GM21723 (cell line): Measurements from ENCODE around the gene CYP4F22.
"Not testable (repeated sequence)": the region's sequence is repeated elsewhere in the genome, so short reads cannot be mapped to it uniquely, and the experiment has no call there.

ENCODE experiments used
- ATAC-seq: cut with Tn5 transposase; IDR thresholded peaks from one replicate; pipeline ENCODE4 v1.9.1; 2021; ENCODE audit warnings: mild to moderate bottlenecking, moderate library complexity; ENCODE audit not compliant: unreplicated experiment

The CYP4F22 gene

DNA sequence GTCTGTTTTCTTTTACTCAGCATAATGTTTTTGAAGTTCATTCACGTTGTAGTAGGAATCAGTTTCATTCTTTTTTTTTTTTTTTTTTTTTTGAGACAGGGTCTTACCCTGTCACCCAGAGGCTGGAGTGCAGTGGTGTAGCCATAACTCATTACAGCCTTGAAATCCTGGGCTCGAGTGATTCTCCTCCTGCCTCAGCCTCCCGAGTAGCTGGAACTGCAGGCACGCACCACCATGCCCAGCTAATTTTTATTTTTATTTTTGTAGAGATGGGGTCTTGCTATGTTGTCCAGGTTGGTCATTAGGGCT is 25.2 kb downstream of the CYP4F22 start:
- ATAC-seq, result not testable (repeated sequence)

DNA sequence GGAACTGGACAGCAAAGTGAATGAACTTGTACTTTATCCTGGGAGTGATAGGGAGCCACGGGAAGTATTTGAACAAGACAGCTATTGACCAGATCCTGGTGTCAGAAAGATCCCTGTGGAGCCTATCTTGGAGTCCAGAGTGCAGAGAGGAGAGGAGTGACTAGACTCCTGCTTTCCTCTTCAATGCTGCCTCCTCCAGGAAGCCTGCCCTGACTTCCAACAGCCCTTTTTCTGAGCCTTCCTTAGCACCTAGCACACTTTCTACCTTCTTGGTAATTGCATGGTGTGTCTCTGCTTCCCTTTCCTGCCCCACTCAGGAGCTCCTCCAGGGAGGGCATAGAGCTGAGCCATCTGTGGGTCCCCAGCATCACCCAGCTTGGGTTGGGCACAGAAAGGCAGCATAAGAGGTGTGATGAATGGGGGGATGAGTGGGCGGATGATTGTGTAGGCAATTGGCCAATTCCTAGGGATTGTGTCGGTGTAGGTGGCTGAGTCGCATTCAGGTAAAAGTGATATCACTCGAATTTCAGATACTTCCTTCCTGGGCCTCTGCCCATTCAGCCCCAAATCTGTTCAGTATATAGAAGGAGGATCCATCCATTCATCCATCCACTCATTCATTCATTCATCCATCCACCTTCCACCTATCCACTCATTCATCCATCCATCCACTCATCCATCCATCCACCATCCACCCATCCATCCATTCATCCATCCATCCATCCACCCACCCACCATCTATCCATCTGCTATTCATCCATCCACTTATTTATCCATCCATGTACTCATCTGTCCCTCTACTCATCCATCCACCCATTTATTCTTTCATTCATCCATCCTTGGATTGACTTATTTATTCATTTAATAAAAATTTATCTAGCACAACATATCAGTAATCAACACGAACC is 26.9 kb downstream of the CYP4F22 start:
- no peak for ATAC-seq

DNA sequence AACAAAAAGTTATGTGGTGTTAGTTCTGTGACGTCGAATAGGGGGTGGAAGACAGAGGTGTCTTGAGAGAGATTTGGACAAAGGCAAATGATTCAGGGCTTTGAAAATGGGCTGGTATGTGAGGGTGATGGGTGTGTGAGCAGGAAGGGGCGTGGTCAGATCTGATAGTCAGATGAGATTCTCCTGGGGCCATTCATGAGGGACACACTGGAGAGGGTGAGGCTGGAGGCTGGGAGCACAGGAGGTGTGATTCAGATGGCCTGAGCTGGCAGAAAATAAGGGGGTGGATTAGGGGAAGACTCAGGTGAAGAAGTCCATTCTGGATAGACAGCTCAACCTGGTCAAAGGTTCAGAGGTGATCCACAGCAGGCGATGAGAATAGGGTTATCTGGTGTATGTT is 28.0 kb downstream of the CYP4F22 start:
- no peak for ATAC-seq

DNA sequence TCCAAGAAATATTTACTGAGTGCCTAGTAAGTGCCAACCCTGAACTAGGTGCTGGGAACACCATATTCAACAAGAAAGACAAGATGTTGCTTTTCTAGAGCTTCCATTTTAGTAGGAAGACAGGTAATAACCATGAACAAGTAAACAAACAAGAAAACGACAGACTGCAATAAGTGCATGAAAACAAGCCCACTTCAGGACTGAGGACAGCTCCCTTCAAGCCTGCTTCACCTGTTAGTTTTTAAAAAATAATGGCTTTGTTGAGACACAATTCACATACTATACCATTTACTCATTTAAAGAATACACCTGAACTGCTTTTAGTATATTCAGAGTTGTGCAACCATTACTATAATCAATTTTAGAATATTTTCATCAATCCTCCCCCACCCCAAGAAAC is 30.4 kb downstream of the CYP4F22 start:
- no peak for ATAC-seq

DNA sequence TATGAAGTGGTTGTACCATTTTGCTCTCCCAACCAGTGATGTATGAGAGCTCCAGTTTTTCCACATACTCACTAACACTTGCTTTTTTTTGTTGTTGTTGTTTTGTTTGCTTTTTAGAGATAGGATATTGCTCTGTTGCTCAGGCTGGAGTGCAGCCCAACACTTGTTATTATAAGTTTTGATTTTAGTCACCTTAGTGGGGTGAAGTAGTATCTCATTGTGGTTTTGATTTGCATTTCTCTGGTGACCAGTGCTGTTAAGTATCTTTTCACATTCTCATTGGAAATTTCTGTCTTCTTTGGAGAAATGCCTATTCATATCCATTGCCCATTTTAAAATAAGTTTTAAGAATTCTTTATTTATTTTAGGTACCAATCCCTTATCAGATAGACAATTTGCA is 31.3 kb downstream of the CYP4F22 start:
- ATAC-seq, result no peak

DNA sequence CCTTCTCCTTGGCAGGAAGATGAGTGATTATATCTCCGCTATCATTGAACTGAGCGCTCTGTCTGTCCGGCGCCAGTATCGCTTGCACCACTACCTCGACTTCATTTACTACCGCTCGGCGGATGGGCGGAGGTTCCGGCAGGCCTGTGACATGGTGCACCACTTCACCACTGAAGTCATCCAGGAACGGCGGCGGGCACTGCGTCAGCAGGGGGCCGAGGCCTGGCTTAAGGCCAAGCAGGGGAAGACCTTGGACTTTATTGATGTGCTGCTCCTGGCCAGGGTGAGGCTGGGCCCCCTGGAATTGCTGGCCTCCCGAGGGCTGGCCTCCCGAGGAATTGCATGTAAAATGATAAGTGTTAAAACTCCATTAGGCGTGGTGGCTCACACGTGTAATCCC is 32.1 kb downstream of the CYP4F22 start:
- ATAC-seq, result no peak

DNA sequence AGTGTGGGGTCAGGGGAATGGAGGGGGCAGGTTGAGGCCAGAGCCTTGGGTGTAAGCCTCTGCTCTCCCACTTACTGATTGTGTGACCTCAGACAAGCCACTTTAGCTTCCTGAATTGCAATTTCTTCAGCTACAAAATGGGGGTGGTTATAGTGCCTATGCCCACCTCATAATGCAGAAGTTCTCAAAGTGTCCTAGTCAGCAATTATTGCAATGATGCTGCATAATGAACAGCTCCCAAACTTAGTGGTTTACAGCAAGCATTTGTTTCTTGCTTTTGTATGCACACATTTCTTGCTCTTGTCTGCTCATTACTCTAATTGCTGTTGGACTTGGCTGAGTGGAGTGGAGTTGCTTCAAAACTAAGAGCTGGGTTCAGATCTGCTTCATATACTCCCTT is 36.0 kb downstream of the CYP4F22 start:
- ATAC-seq, result no peak

DNA sequence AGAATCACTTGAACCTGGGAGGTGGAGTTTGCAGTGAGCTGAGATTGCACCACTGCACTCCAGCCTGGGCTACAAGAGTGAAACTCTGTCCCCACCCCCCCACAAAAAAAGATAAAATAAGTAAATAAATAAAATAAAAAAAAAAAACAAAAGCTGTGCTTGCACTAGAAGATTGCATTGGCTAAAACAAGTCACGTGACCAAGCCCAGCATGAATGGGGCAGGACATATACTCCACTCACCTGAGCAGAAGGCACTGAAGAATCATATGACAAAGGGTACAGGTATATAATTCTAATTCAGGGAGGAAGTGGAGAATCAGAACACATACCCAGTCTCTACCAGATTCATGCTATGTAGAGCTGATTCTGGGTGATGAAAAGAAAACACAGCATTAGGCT is 36.6 kb downstream of the CYP4F22 start:
- no peak for ATAC-seq

DNA sequence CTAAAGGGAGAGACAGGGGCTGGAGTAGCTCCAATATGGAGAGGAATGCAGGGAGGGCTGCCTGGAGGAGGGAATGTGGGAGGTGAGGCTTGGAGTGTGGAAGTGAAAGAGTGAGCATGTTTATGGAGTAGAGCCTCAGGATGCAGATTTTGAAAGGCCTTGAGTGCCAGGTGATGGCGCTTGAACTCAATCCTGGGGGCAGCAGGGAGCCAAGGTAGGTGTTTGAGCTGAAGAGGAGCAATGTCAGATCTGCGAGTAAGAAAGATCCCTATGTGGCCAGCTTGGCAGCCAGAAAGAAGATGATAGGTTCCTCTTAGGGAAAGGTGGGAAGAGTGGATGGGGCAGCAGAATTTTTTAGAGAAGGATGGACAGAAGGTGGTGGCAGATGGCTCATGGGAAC is 40.3 kb downstream of the CYP4F22 start:
- no peak for ATAC-seq

DNA sequence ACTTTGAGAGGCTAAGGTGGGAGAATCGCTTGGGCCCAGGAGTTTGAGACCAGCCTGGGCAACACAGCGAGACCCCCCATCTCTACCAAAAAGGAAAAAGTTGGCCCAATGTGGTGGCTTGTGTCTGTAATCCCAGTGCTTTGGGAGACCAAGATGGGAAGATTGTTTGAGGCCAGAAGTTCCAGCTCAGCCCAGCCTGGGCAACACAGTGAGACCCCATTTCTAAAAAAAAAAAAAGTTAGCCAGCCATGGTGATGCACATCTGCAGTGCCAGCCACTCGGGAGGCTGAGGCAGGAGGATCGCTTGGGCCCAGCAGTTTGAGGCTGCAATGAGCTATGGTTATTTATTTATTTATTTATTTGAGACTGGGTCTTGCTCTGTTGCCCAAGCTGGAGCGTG is 41.3 kb downstream of the CYP4F22 start:
- no peak for ATAC-seq

DNA sequence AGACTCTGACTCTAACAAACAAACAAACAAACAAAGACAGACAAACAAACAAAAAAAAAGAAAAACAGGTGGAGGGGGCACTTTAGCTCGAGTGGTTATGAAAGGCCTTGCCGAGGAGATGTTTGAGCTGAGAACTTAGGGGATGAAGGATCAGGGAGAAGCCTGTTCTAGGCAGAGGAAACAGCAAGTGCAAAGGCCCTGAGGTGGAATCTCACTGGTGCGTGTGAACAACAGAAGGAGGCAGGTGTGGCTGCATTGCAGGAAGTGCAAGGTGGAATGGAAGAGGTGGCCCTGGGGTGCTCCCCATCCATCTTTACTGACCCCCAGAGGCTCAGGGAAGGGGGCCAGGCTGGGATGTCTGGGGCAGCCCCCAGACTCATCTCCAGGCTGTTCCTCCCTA is 41.9 kb downstream of the CYP4F22 start:
- ATAC-seq, result no peak

DNA sequence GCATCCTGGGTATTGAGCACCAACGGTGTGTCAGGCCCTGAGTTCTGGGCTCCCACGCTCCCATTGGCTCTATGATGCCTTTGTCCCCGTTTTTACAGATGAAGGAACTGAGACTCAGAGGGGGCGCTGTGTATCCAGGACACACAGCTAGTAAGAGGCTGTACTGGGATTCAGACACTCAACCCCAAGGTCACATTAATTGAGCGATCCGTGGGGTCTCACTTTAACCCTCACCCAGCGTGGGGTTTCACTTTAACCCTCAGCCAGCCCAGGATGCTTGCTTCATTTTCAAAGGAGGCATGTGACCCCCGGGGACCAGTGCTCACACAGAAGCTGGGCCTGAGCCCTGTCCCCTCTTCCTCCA is 42.6 kb downstream of the CYP4F22 start:
- no peak for ATAC-seq

DNA sequence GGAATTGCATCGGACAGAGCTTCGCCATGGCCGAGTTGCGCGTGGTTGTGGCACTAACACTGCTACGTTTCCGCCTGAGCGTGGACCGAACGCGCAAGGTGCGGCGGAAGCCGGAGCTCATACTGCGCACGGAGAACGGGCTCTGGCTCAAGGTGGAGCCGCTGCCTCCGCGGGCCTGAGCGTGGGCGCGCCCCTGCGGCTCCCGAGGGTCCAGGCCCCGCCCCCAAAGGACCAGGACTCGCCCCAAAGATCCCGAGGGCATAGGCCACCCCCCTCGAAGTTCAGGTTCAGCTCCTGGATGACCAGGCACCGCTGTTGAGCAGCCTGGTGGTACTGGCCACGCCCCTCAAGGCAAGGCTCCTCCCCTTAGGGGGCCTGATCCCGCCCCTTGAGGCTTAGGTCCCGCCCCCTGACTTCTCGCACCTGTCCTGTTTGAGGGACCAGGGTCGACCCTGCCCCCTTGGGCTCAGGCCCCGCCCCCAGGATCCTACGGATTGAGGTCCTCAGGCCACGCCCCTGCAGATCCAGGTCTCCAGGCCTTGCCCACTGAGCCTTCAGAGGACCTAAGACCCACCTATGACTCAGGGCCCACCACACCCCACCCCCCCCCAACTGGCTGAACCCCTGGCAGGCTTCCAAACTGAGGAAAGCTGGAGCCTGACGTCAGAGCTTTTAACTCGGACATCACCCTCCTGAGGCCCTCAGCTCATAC is 43.1 kb downstream of the CYP4F22 start:
- ATAC-seq, result no peak

DNA sequence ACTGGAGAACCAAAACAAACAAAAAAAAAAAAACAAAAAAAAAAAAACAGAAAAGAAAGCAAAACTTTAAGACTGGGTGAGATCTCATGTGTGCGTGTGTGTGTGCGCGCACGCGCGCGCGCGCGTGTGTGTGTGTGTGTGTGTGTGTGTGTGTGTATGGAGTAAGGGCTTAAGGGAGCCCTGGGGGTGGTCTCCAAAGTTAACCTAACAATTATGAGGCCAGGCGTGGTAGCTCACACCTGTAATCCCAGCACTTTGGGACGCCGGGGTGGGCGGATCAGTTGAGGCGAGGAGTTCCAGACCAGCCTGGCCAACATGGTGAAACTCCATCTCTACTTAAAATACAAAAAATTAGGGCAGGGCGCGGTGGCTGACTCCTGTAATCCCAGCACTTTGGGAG is 46.7 kb downstream of the CYP4F22 start:
- no peak for ATAC-seq

DNA sequence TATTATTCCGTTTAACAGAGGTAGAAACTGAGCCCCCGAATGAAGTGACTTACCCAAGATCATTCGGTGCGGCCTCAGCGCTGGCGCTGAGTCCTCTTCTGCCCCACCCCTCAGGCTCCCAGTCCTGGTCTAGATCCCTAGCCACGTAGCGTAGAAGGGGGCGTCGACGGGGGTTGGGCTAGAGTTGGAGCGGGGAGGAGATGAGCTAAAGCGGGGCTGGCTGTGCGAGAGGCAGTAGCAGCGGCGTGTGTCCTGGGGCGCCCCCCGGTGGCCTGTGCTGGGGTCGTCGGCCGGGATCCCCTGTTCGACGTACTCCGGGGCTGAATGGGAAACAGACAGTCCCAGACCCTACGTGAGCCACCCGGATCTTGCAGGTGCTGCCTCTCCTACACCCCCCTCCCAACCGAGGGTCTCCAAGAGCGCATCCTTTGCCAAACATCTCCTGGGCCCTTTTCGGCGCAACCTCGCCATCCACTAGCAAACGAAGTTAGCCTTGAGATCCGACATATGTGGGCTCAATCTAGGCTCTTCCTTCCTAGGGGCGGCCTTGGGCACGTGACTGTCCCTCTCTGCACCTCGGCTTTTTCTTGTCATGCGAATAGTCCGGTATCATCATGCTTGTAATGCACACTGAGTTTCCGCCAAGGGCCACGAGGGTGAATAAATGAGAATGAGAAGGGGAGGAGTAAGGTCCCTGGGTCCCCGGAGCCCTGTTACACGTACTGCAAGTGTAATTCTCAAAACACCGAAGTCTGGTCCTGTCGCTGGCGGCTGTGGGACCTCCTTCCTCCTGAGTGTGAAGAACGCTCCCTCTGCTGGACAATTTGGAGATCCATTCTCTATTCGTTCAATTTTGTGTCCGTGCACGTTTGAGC is 47.7 kb downstream of the CYP4F22 start:
- peak; percentile 61 for ATAC-seq

DNA sequence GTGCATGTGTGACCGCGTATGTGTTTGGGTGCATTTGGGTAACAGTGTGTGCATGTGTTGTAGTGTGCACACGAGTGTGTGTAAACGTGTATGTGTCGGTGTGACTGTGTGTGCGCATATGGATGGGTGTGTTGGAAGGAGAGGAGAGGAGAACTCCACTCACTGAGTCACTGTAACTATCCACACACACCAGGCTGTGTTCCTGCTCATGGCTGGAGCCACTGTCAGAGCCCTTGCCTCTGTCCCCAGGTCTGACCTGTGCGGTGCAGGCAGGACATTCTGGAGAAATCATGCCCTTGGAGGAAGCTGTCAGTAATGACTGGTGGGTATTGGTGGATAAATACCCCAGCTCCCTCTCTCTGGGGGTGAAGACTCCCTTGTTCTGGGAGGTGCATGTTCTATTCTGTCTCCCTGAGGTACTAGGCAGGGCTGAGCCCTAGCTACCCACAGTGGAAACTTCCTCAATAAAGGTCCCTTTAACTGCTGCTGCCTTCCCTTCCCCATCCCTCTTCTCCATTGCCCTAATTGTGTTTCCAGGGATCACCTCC is 48.4 kb downstream of the CYP4F22 start:
- no peak for ATAC-seq

DNA sequence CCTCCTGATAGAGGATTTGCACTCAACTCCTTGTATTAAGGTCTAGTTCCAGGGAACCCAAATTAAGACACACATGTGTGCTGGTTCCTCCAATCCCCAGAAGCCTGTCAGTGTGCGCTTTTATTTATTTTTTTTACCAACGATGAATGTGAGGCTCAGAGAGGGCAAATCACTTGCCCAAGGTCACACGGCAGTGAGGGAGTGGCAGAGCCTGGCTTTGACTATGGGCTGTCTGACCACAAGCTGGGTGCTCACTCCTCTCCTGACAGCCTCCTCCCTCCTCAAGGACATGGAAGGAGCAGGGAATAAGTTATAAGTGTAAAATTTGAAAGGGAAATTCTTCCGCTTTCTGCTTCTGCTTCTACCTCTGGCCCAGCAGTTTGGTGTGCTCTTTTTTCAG is 48.9 kb downstream of the CYP4F22 start:
- no peak for ATAC-seq

DNA sequence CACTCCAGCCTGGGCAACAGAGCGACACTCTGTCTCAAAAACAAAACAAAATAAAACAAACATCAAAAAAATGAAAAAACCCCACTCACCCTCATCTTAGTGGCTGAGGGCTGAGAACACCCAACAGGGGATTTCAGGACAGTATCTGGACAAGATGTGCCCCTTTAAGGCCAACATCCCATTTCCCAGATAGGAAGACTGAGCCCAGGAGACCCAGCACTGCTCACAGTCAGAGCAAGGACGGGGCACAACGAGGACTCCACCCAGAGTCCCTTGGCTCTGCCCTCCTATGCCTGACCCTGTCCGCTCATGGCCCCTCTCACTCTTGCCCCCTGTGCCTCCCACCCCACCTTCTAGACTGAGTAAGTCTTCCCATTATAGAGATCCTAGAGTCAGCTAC is 53.8 kb downstream of the CYP4F22 start:
- no peak for ATAC-seq

DNA sequence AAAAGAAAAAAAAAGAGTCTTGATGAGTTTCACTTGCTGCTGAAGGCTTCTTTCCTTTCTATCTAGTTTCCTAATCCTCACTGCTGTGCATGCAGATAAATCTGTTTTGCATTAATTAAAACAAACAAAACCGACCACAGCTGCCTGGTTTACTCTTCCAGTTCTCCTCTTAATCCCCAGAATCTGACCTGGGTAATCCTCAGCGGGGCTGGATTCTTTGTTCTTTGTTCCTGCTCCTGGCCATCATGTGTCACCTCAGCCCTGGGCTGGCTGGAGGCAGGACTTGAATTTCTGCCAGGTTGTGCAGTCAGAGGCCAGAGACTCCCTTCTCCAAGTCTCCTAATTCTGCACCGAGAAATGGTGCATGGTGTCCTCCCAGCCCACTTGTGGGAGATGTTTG is 54.5 kb downstream of the CYP4F22 start:
- no peak for ATAC-seq

DNA sequence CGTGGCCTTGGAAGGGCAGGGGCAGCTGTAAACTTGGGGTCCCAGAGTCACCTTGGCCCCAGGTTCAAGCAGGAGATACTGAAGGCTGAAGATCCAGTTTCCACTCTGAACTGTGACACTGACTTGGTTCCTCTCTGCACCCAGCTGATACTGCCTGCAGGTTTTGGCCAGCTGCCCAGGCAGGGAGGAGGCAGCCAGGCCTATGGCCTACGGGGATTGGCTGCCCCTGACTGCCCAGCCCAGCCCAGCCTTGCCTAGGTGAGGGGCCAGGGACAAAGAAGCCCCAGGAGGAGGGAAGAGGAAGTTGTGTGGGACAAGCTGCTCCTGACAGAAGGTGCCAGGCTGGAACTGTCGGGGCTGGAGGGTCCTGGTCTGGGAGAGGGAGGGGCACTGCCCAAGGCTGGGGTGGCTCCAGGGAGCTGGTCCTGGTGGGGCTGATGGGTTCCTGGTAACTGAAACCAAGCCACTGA is 55.0 kb downstream of the CYP4F22 start:
- ATAC-seq, result no peak

DNA sequence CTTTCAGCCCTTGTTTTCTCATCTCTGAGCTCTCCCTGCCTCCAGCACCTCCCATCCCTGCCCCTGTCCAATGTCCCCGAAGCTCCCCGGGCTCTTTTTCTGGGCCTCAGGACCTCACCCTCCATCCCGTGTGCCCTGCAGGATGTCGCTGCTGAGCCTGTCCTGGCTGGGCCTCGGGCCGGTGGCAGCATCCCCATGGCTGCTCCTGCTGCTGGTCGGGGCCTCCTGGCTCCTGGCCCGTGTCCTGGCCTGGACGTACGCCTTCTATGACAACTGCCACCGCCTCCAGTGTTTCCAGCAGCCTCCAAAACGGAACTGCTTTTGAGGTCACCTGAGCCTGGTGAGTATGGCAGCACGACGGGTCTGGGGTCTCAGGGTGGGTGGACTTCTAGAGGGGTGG is 55.6 kb downstream of the CYP4F22 start:
- no peak for ATAC-seq
